ENCODE measurements around the gene RTN4RL2. TPM values are rescaled to one million over a fixed set of nuclear protein-coding genes. Genes with fewer than 3 reads are reported as not detected.

Gene RTN4RL2
- total RNA-seq, 4 donors from 2014 or later: 0.48 TPM; not detected in 3

- no peak for DNase-seq
- Histone ChIP-seq H3K9me3 (no peaks in the 10 kb centered on the region), H3K4me1 (peaks cover 6 to 17% (median 13%) of the 10 kb centered on the region in 4 donors), H3K27me3 (no peaks in the 10 kb centered on the region), H3K4me3 (no peak overlapping the region), H3K27ac (no peak overlapping the region), H3K36me3 (no peaks in the 10 kb centered on the region)
- no peak for TF ChIP-seq EP300 (IDR thresholded peaks at IDR 0.05; ENCODE audit: low read depth)
- intact Hi-C loops (cut with DNase I; ENCODE audit: low total_unique reads): no loop called here
- 96% methylated on average over 6 of the region's 6 CpGs; no CpG with 5 or more reads in 1 of the 2 donors for WGBS, 2 donors (ENCODE audit: low coverage in 1 of 2)
- in situ Hi-C loops (cut with MboI; ENCODE audit: low pct_ligation_motif_present in 1 of 4, low pct_unique_long_range_greater_than_20kb in 1 of 4, low sequenced_read_pairs in 3 of 4): loop anchor here in 2 of 4 donors (25.0 kb wide), 1 partner anchor 161 kb away; the partner anchor contains the start of genes P2RX3 (in 2 of the 2) and SSRP1 (in 2 of the 2)
Measured at GRCh38 chr11:57498540-57498939, 38.2 kb downstream of the RTN4RL2 start.

GRCh38 chr11:57499413-57499982, 39.2 kb downstream of the RTN4RL2 start:
- H3K4me3 ChIP-seq: peak overlapping the region in 3 of 4 donors; percentile 6 to 41 (median 8)
- no peaks in the 10 kb centered on the region for H3K36me3 ChIP-seq
- intact Hi-C loops (cut with DNase I; ENCODE audit: low total_unique reads): no loop called here
- H3K9me3 ChIP-seq: no peaks in the 10 kb centered on the region
- H3K27ac ChIP-seq: peak overlapping the region; percentile 63 to 85 (median 73)
- peaks cover 6 to 17% (median 13%) of the 10 kb centered on the region in 4 donors for H3K4me1 ChIP-seq
- TF ChIP-seq POLR2A (IDR thresholded peaks at IDR 0.05) (peak; percentile 26), EP300 (IDR thresholded peaks at IDR 0.05; ENCODE audit: low read depth) (no peak), POLR2AphosphoS5 (IDR thresholded peaks at IDR 0.05) (peak in 2 of 3 donors; percentile 43 to 51), CTCF (IDR thresholded peaks at IDR 0.05) (peak in 2 of 5 experiments; percentile 16 to 23)
- 4 to 15% methylated on average over 3 to 28 of the region's 35 CpGs for WGBS, 2 donors (ENCODE audit: low coverage in 1 of 2)
- H3K27me3 ChIP-seq: no peaks in the 10 kb centered on the region
- DNase-seq: peak; percentile 95
- in situ Hi-C loops (cut with MboI; ENCODE audit: low pct_ligation_motif_present in 1 of 4, low pct_unique_long_range_greater_than_20kb in 1 of 4, low sequenced_read_pairs in 3 of 4): loop anchor here in 2 of 4 donors (25.0 kb wide), 1 partner anchor 162 kb away; the partner anchor contains the start of genes P2RX3 (in 2 of the 2) and SSRP1 (in 2 of the 2)

GRCh38 chr11:57499983-57500461, 39.7 kb downstream of the RTN4RL2 start:
- peak overlapping the region in 3 of 4 donors; percentile 6 to 41 (median 8) for H3K4me3 ChIP-seq
- in situ Hi-C loops (cut with MboI; ENCODE audit: low pct_ligation_motif_present in 1 of 4, low pct_unique_long_range_greater_than_20kb in 1 of 4, low sequenced_read_pairs in 3 of 4): loop anchor here in 2 of 4 donors (25.0 kb wide), 1 partner anchor 163 kb away; the partner anchor contains the start of genes P2RX3 (in 2 of the 2) and SSRP1 (in 2 of the 2)
- intact Hi-C loops (cut with DNase I; ENCODE audit: low total_unique reads): no loop called here
- WGBS, 2 donors (ENCODE audit: low coverage in 1 of 2): 45 to 50% methylated on average over 4 to 12 of the region's 12 CpGs
- no peak for DNase-seq
- peaks cover 6 to 17% (median 13%) of the 10 kb centered on the region in 4 donors for H3K4me1 ChIP-seq
- no peaks in the 10 kb centered on the region for H3K36me3 ChIP-seq
- H3K27ac ChIP-seq: peak overlapping the region; percentile 63 to 85 (median 73)
- TF ChIP-seq EP300 (IDR thresholded peaks at IDR 0.05; ENCODE audit: low read depth) (no peak), POLR2AphosphoS5 (IDR thresholded peaks at IDR 0.05) (no peak), POLR2A (IDR thresholded peaks at IDR 0.05) (no peak), CTCF (IDR thresholded peaks at IDR 0.05) (no peak)
- no peaks in the 10 kb centered on the region for H3K9me3 ChIP-seq
- no peaks in the 10 kb centered on the region for H3K27me3 ChIP-seq

- TF ChIP-seq CTCF (IDR thresholded peaks at IDR 0.05) (no peak), EP300 (IDR thresholded peaks at IDR 0.05; ENCODE audit: low read depth) (no peak), POLR2AphosphoS5 (IDR thresholded peaks at IDR 0.05) (no peak), POLR2A (IDR thresholded peaks at IDR 0.05) (no peak)
- Histone ChIP-seq H3K27me3 (no peaks in the 10 kb centered on the region), H3K27ac (peak overlapping the region in 2 of 4 donors; percentile 63 to 85), H3K36me3 (no peaks in the 10 kb centered on the region), H3K4me3 (no peak overlapping the region), H3K9me3 (no peaks in the 10 kb centered on the region), H3K4me1 (peaks cover 6 to 17% (median 13%) of the 10 kb centered on the region in 4 donors)
- in situ Hi-C loops (cut with MboI; ENCODE audit: low pct_ligation_motif_present in 1 of 4, low pct_unique_long_range_greater_than_20kb in 1 of 4, low sequenced_read_pairs in 3 of 4) (no loop called here), intact Hi-C loops (cut with DNase I; ENCODE audit: low total_unique reads) (no loop called here)
- 86 to 90% methylated on average over 2 to 8 of the region's 8 CpGs for WGBS, 2 donors (ENCODE audit: low coverage in 1 of 2)
- no peak for DNase-seq
Measured at GRCh38 chr11:57500515-57500914, 40.2 kb downstream of the RTN4RL2 start.
